Fibroblast of lung (primary cell): ENCODE data around the gene RNF25.

Source experiments
- CTCF ChIP-seq, 2 donors: IDR thresholded peaks in 1 of 2; conservative IDR thresholded peaks in 1 of 2; 1 replicate in 1 of 2; 2 replicates in 1 of 2; pipeline ENCODE4 v1.5.1; 2011 to 2012; ENCODE audit warnings: low read length in 2 of 2, control low read depth in 1 of 2, inconsistent platforms in 1 of 2, low read depth in 1 of 2, mild to moderate bottlenecking in 1 of 2
- EZH2 ChIP-seq: IDR thresholded peaks from 2 replicates; pipeline ENCODE4 v1.5.1; 2012; ENCODE audit warnings: low read length, control low read depth, mild to moderate bottlenecking; ENCODE audit errors: missing control alignments

- no peak for TF ChIP-seq CTCF (conservative IDR thresholded peaks at IDR 0.05 in 1 of 2, IDR thresholded peaks at IDR 0.05 in 1 of 2; ENCODE audit: low read depth in 1 of 2, low read length in 2 of 2)
- TF ChIP-seq EZH2 = no peak
Observed at GRCh38 chr2:218717262-218717661, 45.5 kb upstream of the RNF25 start.
